ENCODE measurements around the gene CTBP1. TPM values are rescaled to one million over a fixed set of nuclear protein-coding genes. Genes with fewer than 3 reads are reported as not detected.

Gene CTBP1
- polyA plus RNA-seq, 1 donor (not counting 4 experiments of a cell fraction or from before 2014, with no cell fraction given), result 46.9 TPM

DNA sequence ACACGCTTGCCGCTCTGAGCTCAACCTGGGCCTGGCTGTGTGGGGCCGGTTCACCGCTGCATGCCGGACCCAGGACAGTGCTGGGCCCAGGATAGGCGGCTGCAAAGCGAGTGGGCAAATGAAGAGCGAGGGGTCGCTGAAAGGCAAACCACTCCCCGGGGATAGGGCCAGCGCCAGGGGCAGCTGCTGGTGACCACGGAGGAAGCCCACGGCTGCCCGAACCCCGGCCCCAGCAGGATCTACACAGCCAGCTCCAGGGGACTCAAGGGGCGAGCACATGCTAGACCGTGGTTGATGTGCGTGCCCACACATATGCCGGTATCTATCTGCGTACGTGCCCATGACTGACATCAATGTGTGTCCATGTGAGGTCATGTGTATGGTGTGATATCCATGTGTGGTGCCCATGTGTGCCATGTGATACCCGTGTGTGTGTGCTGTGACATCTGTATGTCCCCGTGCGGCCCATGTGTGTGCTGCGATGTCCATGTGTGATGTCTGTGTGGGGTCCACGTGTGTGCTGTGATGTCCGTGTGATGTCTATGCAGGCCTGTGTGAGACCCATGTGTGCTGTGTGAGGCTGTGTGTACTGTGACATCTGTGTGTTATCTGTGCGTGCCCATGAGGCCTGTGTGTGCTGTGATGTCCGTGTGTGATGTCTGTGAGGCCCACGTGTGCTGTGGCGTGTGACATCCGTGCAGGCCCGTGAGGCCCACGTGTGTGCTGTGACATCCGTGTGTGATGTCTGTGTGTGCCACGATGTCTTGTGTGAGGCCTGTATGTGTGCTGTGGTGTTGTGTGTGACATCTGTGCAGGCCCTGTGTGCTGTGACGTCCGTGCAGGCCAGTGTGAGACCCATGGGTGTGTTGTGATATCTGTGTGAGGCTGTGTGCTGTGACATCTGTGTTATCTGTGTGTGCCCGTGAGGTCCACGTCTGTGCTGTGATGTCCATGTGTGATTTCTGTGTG is 24.8 kb downstream of the CTBP1 start:
- Histone ChIP-seq H3K27me3 (ENCODE audit: control insufficient read depth, extremely low read depth, insufficient read depth, low read length) (no peaks in the 10 kb centered on the region), H3K9ac (ENCODE audit: control insufficient read depth, extremely low read depth, insufficient read depth, low read length) (no peak overlapping the region), H3K9me3 (ENCODE audit: control insufficient read depth, low read depth, low read length) (no peaks in the 10 kb centered on the region), H2AFZ (ENCODE audit: control insufficient read depth, low read length) (no peak overlapping the region), H3K27ac (ENCODE audit: control insufficient read depth, insufficient read depth, low read length) (no peak overlapping the region), H3K4me1 (ENCODE audit: control insufficient read depth, extremely low read depth, insufficient read depth, low read length) (peaks cover 19% of the 10 kb centered on the region), H3K4me2 (ENCODE audit: control insufficient read depth, extremely low read depth, insufficient read depth, low read depth, low read length) (no peak overlapping the region), H3K36me3 (ENCODE audit: control insufficient read depth in 2 of 2, extremely low read depth in 1 of 2, insufficient read depth in 2 of 2, low read length in 2 of 2) (peaks cover 31 to 34% of the 10 kb centered on the region in 2 experiments), H3K79me2 (ENCODE audit: control insufficient read depth, insufficient read depth, low read length) (peaks cover 7% of the 10 kb centered on the region), H4K20me1 (ENCODE audit: control insufficient read depth, extremely low read depth, insufficient read depth, low read length) (peaks cover 10% of the 10 kb centered on the region), H3K4me3 (ENCODE audit: control insufficient read depth in 2 of 3, extremely low read depth in 1 of 3, insufficient read depth in 2 of 3, low read depth in 1 of 3, low read length in 3 of 3) (no peak overlapping the region), H3K9me1 (ENCODE audit: control insufficient read depth, extremely low read depth, insufficient read depth, low read length) (no peaks in the 10 kb centered on the region)
- no peak for DNase-seq (ENCODE audit: low read depth, low spot score)
- no peak for FAIRE-seq
- TF ChIP-seq, protein P1, sequence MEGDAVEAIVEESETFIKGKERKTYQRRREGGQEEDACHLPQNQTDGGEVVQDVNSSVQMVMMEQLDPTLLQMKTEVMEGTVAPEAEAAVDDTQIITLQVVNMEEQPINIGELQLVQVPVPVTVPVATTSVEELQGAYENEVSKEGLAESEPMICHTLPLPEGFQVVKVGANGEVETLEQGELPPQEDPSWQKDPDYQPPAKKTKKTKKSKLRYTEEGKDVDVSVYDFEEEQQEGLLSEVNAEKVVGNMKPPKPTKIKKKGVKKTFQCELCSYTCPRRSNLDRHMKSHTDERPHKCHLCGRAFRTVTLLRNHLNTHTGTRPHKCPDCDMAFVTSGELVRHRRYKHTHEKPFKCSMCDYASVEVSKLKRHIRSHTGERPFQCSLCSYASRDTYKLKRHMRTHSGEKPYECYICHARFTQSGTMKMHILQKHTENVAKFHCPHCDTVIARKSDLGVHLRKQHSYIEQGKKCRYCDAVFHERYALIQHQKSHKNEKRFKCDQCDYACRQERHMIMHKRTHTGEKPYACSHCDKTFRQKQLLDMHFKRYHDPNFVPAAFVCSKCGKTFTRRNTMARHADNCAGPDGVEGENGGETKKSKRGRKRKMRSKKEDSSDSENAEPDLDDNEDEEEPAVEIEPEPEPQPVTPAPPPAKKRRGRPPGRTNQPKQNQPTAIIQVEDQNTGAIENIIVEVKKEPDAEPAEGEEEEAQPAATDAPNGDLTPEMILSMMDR (optimal IDR thresholded peaks at IDR 0.05 in 1 of 3, IDR thresholded peaks at IDR 0.05 in 1 of 3, conservative IDR thresholded peaks at IDR 0.05 in 1 of 3; ENCODE audit: extremely low read depth in 1 of 3, insufficient read depth in 2 of 3, low read length in 3 of 3), result no peak
- no peak for TF ChIP-seq EZH2 (IDR thresholded peaks at IDR 0.05; ENCODE audit: low read length)
- dilution Hi-C loops (cut with MboI; ENCODE audit: extremely low pct_ligation_motif_present, low sequenced_read_pairs), result no loop called here

DNA sequence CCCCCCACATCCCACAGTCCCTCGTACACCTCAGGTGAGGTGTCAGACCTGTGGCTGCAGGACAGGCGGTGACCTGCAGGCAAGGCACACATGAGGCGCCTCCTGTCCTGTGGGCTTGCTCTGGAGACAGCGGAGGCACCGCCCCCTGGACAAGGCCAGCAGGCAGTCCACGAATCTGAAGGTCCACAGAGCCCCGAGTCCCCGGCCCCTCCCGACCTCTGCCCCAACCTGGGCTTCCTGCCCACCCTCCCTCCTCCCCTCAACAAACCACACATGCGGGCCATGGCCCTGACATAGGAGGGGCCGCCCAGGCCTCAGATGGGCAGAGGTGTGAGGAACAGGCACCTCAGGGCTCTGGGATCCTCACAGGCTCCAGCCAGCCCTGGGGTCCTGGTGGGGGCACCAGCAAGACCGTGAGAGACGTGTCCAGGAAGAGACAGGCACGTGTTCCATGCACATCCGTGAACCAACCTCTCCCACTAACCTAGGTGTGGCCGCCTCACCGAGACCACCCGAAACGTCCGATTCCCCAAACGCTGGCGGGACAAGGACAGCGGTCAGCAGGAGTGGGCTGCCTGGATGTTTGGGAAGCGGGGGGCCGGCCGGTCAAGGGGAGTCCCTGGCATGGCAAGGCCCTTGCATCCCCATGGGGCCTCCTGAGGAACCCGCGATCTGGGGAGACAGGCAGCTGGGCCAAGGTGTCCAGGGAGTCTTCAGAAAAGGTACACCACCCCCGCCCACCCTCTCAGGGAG is 25.8 kb downstream of the CTBP1 start:
- H3K9me1 ChIP-seq (ENCODE audit: control insufficient read depth, extremely low read depth, insufficient read depth, low read length), result peaks cover 5% of the 10 kb centered on the region
- peaks cover 5% of the 10 kb centered on the region for H3K79me2 ChIP-seq (ENCODE audit: control insufficient read depth, insufficient read depth, low read length)
- FAIRE-seq (no peak), DNase-seq (ENCODE audit: low read depth, low spot score) (no peak)
- dilution Hi-C loops (cut with MboI; ENCODE audit: extremely low pct_ligation_motif_present, low sequenced_read_pairs), result no loop called here
- TF ChIP-seq, protein P1 (optimal IDR thresholded peaks at IDR 0.05 in 1 of 3, IDR thresholded peaks at IDR 0.05 in 1 of 3, conservative IDR thresholded peaks at IDR 0.05 in 1 of 3; ENCODE audit: extremely low read depth in 1 of 3, insufficient read depth in 2 of 3, low read length in 3 of 3), result no peak
- TF ChIP-seq EZH2 (IDR thresholded peaks at IDR 0.05; ENCODE audit: low read length), result no peak
- no peaks in the 10 kb centered on the region for H3K9me3 ChIP-seq (ENCODE audit: control insufficient read depth, low read depth, low read length)
- H3K36me3 ChIP-seq (ENCODE audit: control insufficient read depth in 2 of 2, extremely low read depth in 1 of 2, insufficient read depth in 2 of 2, low read length in 2 of 2), result peaks cover 25 to 34% of the 10 kb centered on the region in 2 experiments
- no peak overlapping the region for H3K4me3 ChIP-seq (ENCODE audit: control insufficient read depth in 2 of 3, extremely low read depth in 1 of 3, insufficient read depth in 2 of 3, low read depth in 1 of 3, low read length in 3 of 3)
- H3K4me1 ChIP-seq (ENCODE audit: control insufficient read depth, extremely low read depth, insufficient read depth, low read length), result peaks cover 29% of the 10 kb centered on the region
- H3K9ac ChIP-seq (ENCODE audit: control insufficient read depth, extremely low read depth, insufficient read depth, low read length), result no peak overlapping the region
- no peak overlapping the region for H3K4me2 ChIP-seq (ENCODE audit: control insufficient read depth, extremely low read depth, insufficient read depth, low read depth, low read length)
- no peak overlapping the region for H2AFZ ChIP-seq (ENCODE audit: control insufficient read depth, low read length)
- no peaks in the 10 kb centered on the region for H3K27me3 ChIP-seq (ENCODE audit: control insufficient read depth, extremely low read depth, insufficient read depth, low read length)
- H4K20me1 ChIP-seq (ENCODE audit: control insufficient read depth, extremely low read depth, insufficient read depth, low read length), result peaks cover 7% of the 10 kb centered on the region
- no peak overlapping the region for H3K27ac ChIP-seq (ENCODE audit: control insufficient read depth, insufficient read depth, low read length)

Data from keratinocyte (primary cell).